SK-N-SH treated with all-trans-retinoic acid at 6 μM for 48 hours (cell line): ENCODE results near the gene BAG3.

Experiments
- RARB ChIP-seq: fragments of 250-450 bp; sonication (Bioruptor Pico); IDR thresholded peaks from 2 replicates; pipeline ENCODE4 v1.8.0; 2021; ENCODE audit warnings: mild to moderate bottlenecking, moderate library complexity
- TOX ChIP-seq: fragments of 250-450 bp; sonication (Bioruptor Pico); IDR thresholded peaks from 2 replicates; pipeline ENCODE4 v1.8.0; 2021; ENCODE audit warnings: mild to moderate bottlenecking, moderate library complexity, borderline replicate concordance

- TF ChIP-seq TOX (CRISPR knock-in tag) (no peak), RARB (CRISPR knock-in tag) (no peak)
Observed at GRCh38 chr10:119714484-119714816, 63.3 kb downstream of the BAG3 start.
